HG03442 (cell line): ENCODE measurements around the gene PSMB8.
"Not testable (repeated sequence)": the region's sequence is repeated elsewhere in the genome, so short reads cannot be mapped to it uniquely, and the experiment has no call there.

Experiments used
- ATAC-seq: cut with Tn5 transposase; IDR thresholded peaks from one replicate; pipeline ENCODE4 v1.9.1; 2021; ENCODE audit warnings: mild to moderate bottlenecking, moderate library complexity; ENCODE audit not compliant: unreplicated experiment

Gene PSMB8

GRCh38 chr6:32838114-32838958, 5.5 kb downstream of the PSMB8 start, which contains the start of gene TAP2:
TAP2 (minus strand) TSS chr6:32838739; CDS start chr6:32838233, 506 bp downstream.
- peak; percentile 77 for ATAC-seq

- no peak for ATAC-seq
These were observed 6.2 kb downstream of the PSMB8 start for GRCh38 chr6:32837651-32838113.

GRCh38 chr6:32836873-32837272, 7.0 kb downstream of the PSMB8 start:
- ATAC-seq, result no peak

DNA sequence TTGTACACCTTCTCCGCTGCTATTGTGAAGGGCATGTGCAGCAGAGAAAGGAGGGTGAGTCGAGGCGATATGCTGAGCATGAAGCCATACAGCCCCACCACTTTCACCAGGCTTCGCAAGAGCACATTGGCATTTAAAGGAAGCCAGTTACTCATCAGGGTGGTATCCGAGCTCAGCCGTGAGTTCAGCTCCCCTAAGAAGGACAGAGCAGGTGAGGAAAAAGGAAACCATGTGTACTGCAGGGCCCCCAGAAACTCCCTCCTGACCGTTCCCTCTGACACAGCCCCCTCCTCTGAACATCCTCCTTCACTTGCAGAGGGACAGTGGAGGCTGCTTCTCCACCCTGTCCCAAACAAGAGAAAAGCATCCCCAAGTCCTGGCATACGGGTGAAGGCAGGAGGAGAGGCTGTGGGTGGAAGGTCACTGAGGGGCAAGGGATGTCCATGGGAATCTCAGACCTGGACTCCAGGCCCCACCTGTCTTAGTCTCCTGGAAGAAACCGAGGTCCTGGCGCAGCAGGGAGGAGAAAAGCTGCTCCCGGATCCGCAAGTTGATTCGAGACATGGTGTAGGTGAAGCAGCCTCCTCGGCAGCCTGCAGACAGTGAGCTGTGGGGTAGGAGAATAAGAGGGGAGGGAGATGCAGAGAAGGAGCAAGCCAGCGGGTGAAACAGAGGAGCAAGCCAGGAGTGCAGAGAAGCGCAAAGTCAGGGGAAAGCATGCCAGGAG, 8.5 kb downstream of the PSMB8 start:
- ATAC-seq, result no peak

DNA sequence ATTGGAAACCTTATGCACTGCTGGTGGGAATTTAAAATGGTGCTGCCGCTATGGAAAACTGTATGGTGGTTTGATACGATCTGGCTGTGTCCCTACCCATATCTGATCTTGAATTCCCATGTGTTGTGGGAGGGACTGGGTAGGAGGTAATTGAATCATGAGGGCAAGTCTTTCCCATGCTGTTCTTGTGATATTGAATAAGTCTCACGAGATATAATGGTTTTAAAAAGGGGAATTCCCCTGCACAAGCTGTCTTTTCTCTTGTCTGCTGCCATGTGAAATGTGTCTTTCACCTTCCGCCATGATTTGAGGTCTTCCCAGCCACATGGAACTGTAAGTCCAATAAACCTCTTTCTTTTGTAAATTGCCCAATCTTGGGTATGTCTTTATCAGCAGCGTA, 10.2 kb downstream of the PSMB8 start:
- ATAC-seq, result no peak

GRCh38 chr6:32832535-32832934, 11.3 kb downstream of the PSMB8 start:
- no peak for ATAC-seq

DNA sequence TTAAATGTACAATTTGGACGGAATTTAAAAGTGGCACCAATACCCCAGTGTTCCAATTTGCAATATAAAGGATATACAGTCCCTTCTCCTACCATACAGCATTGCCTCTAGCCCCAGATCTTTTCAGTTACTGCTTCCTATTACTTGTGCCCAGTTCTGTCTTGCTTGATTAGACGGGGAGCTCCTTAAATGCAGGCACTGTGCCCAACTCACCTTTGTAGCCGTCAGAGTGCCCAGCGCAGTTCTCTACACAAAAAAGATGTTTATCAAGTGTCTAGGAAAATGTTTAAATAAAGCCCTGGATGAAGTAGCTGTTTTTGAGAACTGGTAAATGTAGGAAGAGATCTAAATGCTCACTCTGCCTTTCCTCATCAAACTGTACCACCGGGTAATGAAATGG, 12.9 kb downstream of the PSMB8 start:
- no peak for ATAC-seq

DNA sequence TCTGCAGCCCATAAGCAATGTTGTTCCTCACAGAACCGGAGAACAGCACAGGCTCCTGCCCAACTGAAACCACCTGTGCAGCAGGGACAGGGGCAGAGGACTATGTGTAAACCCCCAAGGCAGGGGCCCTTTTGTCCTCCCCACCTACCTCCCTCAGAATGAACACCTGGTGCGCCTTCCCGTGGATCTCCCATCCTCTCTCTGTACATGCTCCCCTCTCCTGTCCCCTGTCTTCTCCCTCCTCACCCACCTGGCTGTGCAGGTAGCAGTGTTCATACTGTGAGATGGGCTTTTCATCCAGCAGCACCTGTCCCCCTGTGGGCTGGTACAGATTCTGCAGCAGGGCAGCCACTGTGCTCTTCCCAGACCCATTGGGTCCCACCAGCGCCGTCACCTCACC, 13.8 kb downstream of the PSMB8 start:
- ATAC-seq, result no peak

- ATAC-seq, result no peak
These were observed 14.4 kb downstream of the PSMB8 start for GRCh38 chr6:32829495-32829894.

DNA sequence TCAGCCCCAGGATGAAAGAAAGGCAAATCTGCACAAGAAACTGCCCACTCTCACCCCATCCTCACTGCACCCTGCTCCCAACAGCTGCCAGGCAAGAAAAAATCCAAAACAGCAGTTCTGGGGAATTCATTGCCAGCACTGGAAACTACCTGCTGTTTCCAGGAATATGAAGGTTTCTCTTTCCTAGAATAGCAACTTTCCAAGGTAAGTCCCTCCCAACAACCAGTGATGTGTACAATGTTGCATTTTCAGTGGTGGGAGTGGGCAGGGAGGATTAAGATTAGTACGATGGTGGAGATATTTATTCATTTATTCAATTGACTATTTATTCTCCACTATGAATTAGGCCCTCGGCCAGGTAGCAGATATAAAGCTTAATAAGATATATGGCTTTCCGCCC, 16.8 kb downstream of the PSMB8 start:
- no peak for ATAC-seq

DNA sequence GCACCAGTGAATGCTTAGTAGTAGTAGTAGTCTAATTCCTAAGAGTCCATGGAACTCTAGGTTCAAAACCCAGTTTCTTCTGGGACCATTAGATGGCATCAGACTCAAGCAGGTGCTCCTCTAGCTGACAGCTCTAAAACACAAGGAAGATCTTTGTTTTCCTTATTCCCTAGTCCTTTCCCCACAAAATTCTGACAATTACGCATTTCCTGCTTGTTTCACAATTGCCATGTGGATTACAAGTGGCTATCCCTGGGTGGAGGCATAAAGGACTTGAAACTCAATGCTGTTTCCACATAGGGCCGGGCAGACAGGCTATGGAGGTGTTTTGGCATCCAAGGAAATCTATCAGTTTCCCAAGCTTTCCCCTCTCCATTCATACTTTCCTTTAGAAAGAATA, 17.9 kb downstream of the PSMB8 start:
- ATAC-seq, result no peak

DNA sequence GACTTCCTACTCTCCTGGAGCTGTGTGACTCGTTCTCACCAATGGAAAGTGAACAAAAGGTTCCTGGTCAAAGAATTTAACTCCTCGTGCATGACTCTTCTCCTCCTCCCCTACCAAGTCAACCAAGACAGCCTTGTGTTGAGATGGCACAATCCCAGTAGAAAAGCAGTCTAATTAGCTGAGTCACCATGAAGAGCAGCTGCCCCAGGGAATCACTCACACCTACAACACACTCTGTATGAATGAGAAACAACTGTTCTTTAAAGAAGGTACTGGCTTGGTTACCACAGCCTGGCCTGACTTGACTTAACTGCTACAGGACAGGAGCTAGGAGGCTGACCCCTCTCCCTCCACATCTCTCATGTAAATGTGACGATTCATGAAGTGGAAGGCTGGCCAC, 24.1 kb downstream of the PSMB8 start:
- no peak for ATAC-seq

DNA sequence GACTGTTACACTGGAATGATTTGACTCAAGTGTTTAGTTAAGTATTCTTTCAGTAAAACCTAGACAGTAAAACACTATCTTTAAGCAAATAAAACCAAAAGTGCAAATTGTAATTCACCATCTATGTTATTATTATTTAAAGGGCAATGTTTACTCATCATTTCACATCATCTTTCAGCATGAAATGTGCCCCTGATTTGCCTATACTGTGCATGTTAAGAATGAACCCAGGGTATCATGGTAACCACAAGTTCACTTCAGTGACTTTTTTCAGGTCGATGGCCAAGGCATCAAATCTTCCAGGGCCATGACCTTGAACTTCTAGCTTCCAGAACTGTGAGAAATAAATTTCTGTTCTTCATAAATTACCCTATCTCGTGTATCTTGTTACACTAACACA, 25.0 kb downstream of the PSMB8 start:
- no peak for ATAC-seq

DNA sequence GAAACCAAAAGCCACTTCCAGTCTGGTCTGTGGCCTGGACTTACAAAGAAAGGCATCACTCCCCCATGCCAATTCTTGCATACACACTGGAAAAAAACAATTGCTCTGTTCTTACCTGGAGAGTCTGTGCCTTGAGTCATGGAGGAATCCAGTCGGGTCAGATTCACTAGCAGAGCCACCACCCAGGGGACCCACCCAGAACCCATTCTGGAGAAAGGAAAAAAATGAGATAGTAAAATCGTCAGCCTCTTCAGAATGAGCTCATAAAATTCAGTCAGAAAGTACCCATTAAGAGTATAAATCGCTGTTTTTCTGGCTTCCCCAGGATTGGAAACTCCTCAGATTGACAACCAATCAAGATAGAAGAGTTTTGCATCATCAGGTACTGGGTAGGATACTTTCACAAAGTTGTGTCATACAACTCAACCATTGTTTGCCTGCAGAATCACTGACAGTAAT, 27.1 kb downstream of the PSMB8 start, which contains the start of gene HLA-DOB:
Gene HLA-DOB, minus strand, starts transcription at position 257 of the 459 bp plus-strand sequence. Its CDS starts 51 bp downstream, at position 206.
- ATAC-seq, result peak; percentile 61

GRCh38 chr6:32815996-32816395, 27.9 kb downstream of the PSMB8 start:
- no peak for ATAC-seq

DNA sequence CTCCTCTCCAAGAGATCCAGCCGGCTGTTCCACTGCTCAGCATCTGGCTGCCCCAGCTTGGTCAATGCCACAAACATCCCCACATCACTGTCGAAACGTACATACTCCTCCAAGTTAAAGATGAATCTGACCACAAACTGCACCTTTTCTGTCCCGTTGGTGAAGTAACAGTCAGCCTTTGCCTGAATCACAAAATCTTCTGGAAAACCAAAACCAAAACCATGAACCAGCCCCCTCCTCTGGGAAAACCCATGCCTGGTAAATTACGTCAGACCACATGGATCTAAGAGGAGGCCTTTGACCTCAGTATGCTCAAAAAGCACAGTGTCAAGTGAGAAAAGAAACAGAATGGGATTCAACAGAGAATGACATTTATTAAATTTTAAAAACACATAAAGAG, 28.7 kb downstream of the PSMB8 start:
- no peak for ATAC-seq

- no peak for ATAC-seq
These were observed 29.7 kb downstream of the PSMB8 start for GRCh38 chr6:32814145-32814544.

- ATAC-seq, result no peak
These were observed 34.7 kb downstream of the PSMB8 start for GRCh38 chr6:32809171-32809570.

GRCh38 chr6:32807020-32807580, 36.7 kb downstream of the PSMB8 start:
- ATAC-seq, result no peak

GRCh38 chr6:32805404-32805803, 38.4 kb downstream of the PSMB8 start:
- not testable (repeated sequence) for ATAC-seq

- ATAC-seq, result no peak
These were observed 40.4 kb downstream of the PSMB8 start for GRCh38 chr6:32803416-32803815.
